GM18909 (cell line): ENCODE data around the gene FANCM.
"Not testable (repeated sequence)": the region's sequence is repeated elsewhere in the genome, so short reads cannot be mapped to it uniquely, and the experiment has no call there.

Experiments used
- ATAC-seq: cut with Tn5 transposase; IDR thresholded peaks from one replicate; pipeline ENCODE4 v1.9.1; 2021; ENCODE audit warnings: mild to moderate bottlenecking; ENCODE audit not compliant: unreplicated experiment, poor library complexity

FANCM gene

DNA sequence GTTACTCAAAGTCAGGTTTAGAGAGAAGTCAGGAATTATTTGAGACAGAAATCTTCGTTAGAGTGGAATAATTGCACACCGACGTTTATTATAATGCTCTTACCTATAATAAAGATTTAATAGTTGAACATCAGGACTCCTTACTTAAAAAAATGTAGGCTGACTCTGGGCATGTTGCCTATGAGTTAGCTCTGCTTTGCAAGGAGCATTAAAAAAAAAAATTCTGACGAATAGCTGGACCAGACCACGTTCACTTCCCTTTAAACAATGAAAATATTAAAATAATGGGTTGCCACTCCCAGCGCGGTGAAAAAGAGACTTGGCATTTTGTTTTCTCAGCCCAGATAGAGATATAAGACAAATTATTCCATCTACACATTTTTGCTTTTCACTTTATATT is 574 bp upstream of the FANCM start:
- ATAC-seq: no peak

- ATAC-seq: no peak
These were observed 669 bp downstream of the FANCM start for GRCh38 chr14:45136399-45136798.

DNA sequence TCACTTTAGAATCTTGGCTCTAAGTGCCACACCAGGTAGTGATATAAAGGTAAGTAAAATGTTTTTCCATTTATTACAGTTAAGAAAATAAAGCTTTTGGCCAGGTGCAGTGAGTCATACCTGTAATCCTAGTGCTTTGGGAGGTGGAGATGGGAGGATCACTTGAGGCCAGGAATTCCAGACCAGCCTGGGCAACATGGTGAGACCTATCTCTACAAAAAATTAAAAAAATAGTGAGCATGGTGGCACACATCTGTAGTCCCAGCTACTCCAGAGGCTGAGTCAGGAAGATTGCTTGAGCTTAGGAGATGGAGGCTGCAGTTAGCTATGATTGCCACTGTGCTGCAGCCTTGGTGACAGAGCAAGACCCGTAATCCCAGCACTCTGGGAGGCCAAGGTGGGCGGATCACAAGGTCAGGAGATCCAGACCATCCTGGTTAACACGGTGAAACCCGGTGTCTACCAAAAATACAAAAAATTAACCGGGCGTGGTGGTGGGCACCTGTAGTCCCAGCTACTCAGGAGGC is 5.0 kb downstream of the FANCM start:
- no peak for ATAC-seq

DNA sequence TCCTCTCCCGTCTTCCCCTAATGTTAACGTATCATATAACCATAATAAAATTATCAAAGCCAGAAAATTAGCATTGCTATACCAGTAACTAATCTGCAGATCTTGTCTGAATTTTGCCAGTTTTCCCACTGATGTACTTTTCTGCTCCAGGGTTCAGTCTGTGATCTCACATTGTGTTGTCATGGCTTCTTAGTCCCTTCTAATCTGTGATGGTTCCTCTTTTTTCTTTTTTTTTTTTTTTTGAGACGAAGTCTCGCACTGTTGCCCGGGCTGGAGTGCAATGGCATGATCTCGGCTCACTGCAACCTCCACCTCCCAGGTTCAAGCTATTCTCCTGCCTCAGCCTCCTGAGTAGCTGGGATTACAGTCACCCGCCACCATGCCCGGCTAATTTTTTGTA is 6.4 kb downstream of the FANCM start:
- ATAC-seq: not testable (repeated sequence)

- ATAC-seq: peak; percentile 69
These were observed 8.9 kb downstream of the FANCM start for GRCh38 chr14:45144658-45145057.

- ATAC-seq: peak; percentile 59
These were observed 9.5 kb downstream of the FANCM start for GRCh38 chr14:45145214-45145613.

GRCh38 chr14:45149602-45150001 is 13.9 kb downstream of the FANCM start:
- ATAC-seq: no peak

- ATAC-seq: no peak
These were observed 14.7 kb downstream of the FANCM start for GRCh38 chr14:45150386-45150890.

DNA sequence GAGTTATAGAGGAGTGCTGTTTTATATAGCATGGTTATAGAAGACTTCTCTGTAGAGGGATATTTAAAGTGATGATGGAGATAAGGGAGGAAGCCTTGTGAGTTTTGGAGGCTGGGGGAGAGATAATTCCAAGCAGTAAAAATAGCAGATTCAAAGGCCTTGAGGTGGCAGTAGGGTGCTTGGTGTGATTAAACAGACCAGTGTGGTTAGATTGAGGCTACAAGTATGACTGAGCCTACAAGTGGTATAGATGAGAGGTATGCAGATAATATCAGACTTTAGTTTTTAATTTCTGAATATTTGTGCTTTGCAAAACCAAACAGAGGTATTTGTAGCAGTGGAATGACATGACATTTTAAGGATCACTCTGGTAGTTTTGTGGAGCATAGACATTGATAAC is 20.3 kb downstream of the FANCM start:
- ATAC-seq: peak; percentile 63

DNA sequence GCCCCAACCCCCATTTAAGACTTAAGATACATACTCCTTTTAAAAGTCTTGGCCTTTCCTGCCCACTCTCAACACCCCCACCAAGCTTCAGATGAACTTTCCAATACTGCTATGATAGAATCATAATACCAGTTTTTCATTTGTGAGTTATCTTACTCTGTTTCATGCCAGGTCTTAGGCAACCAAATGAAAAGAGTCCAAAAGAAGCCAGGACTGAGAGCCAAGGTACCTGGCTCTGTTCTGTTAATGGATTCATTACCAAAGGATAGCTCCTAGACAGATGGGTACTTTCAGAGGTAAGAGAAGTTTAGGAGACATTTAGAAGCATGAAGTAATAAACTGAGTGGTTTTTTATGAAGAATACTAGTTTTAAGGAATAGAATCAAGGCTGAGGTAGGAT is 34.2 kb downstream of the FANCM start:
- no peak for ATAC-seq

DNA sequence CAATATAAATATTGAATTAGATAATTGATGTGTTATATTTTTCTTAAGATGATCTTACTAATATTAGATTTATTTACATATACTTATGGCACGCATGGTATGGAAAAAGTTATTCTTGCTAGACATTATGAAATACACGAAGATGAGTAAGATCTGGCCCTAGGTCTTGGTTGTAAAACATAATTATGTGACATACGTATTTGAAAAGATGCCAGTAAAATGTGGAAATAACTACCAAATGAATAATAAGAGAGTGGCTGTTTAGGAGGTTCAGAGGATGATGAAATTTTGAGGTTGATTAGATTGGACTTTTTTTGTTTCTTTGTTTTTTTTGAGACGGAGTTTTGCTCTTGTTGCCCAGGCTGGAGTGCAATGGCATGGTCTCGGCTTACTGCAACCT is 41.3 kb downstream of the FANCM start:
- ATAC-seq: no peak

DNA sequence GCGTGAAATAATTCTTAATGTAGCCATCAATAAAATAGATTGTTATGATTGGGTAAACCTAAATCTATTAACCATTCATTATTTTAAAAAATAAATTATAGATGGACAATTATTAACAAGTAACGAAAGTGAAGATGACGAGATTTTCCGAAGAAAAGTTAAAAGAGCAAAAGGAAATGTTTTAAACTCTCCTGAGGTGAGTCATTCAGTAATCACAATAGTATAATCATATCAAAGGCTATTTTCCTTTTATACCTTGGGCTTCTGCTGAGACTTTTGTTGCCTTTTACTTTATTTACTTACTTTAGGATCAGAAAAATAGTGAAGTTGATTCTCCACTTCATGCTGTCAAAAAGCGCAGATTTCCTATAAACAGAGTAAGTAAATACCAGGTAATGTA is 45.6 kb downstream of the FANCM start:
- ATAC-seq: no peak

GRCh38 chr14:45181806-45182205 is 46.1 kb downstream of the FANCM start:
- ATAC-seq: no peak

DNA sequence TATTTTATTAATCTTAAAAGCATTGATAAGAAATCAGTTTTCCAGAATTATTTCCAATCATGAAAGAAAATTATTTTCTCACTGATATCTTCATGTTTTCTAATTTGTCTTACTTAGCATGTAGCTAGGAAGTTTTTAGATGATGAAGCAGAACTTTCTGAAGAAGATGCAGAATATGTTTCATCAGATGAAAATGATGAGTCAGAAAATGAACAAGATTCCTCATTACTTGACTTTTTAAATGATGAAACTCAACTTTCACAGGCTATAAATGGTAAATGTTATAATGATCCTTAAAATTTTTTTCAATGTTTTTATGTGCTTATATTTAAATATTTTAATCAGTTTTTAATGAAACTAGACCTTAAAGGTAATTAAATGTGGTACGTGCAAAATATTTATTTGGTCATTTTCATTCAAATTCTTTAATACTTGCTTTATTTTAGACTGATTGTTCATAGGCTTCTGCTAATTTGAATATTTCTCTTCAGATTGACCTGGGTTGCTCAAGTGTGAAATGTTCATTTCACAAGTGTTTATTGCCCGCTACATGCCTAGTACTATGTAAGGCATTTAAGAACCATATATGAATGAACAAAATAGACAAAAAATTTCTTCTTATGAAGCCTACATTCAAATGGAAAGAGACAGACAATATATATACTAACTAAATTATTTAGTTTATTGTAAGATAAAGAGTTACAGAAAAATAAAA is 49.5 kb downstream of the FANCM start:
- peak; percentile 55 for ATAC-seq

GRCh38 chr14:45194964-45195363 is 59.2 kb downstream of the FANCM start:
- peak; percentile 63 for ATAC-seq

DNA sequence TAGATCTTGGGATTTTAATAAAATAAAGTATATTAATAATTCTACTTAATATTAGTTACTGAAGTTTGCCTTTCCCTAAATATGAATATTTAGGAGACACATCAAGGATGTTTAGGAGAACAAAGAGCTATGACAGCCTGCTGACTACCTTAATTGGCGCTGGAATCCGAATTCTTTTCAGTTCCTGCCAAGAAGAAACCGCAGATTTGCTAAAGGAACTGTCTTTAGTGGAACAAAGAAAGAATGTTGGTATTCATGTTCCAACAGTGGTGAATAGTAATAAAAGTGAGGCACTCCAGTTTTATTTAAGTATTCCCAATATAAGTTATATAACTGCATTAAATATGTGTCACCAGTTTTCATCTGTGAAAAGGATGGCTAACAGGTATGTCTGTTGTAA is 62.8 kb downstream of the FANCM start:
- ATAC-seq: no peak

DNA sequence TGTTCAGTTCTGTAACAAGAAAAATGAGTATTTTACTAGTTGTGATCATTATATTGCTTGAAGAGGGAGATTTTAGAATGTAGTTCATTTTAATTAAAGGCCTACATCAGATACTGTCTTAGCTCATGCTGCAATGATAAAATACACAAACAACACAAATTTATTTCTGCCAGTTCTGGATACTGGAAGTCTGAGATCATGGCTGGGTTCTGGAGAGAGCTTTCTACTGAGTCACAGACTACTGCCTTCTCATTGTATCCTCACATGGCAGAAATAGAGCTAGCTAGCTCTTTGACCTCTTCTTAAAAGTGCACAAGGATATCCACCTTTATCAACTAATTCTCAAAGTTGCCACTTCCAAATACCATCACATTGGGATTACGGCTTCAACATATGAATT is 63.5 kb downstream of the FANCM start:
- no peak for ATAC-seq

- ATAC-seq: peak; percentile 81
These were observed 66.2 kb downstream of the FANCM start for GRCh38 chr14:45201905-45202304.

GRCh38 chr14:45204241-45204640 is 68.5 kb downstream of the FANCM start:
- no peak for ATAC-seq

- ATAC-seq: no peak
These were observed 74.4 kb downstream of the FANCM start for GRCh38 chr14:45210159-45210558.

DNA sequence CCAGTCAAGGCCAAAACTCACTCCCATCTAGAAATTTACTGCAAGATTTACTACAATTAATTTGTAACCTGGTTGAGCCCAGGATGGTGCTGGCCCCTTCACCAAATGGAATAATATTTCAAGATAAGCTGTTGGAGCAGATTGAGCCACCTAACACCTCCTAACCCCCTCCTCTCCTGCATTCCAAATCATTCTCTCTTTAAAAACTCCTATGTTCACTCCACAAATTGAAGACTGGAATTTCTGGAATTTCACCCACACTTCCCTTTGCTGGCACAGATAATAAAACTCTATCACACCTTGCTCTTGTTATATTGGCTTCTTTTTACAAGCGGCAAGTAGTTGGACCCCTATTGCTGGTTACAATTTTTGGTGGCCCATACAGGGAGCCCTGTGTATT is 75.6 kb downstream of the FANCM start:
- no peak for ATAC-seq

GRCh38 chr14:45212231-45212630 is 76.5 kb downstream of the FANCM start:
- no peak for ATAC-seq
